MG63 (cell line): ENCODE measurements around the gene VPS16. TPM values are rescaled to one million over a fixed set of nuclear protein-coding genes. Genes with fewer than 3 reads are reported as not detected.

Experiments used
- DNase-seq: peaks from one replicate; pipeline ENCODE4 v3.0.0-alpha.2; 2020
- H3K27me3 ChIP-seq: fragments of 250-450 bp; sonication (Bioruptor Pico); 2 replicates; pipeline ENCODE4 v1.5.1; 2020; ENCODE audit warnings: mild to moderate bottlenecking, moderate library complexity
- H3K36me3 ChIP-seq: fragments of 250-450 bp; sonication (Bioruptor Pico); 2 replicates; pipeline ENCODE4 v1.5.1; 2020; ENCODE audit warnings: mild to moderate bottlenecking, moderate library complexity
- H3K4me3 ChIP-seq: fragments of 250-450 bp; sonication (Bioruptor Pico); 2 replicates; pipeline ENCODE4 v1.5.1; 2020; ENCODE audit warnings: mild to moderate bottlenecking, moderate library complexity
- H3K9me3 ChIP-seq: fragments of 250-450 bp; sonication (Bioruptor Pico); 2 replicates; pipeline ENCODE4 v1.5.1; 2020; ENCODE audit warnings: mild to moderate bottlenecking, moderate library complexity
- total RNA-seq: library from RNA; depleted of rRNA; stranded (reverse); fragments of >200 nt; shearing (Covaris generic); gene quantifications from 2 replicates; pipeline ENCODE4 v1.2.3, GENCODE V29; 2014; ENCODE audit warnings: low replicate concordance

VPS16 gene
- total RNA-seq, 1 experiment from 2014 or later: 18.5 TPM

- Histone ChIP-seq H3K27me3 (no peaks in the 10 kb centered on the region), H3K36me3 (no peaks in the 10 kb centered on the region; the same call in 1 of the 2 replicates), H3K9me3 (no peaks in the 10 kb centered on the region), H3K4me3 (peak overlapping the region; percentile 70)
- DNase-seq: peak; percentile 18
Observed at GRCh38 chr20:2872459-2873009, 32.0 kb downstream of the VPS16 start.

GRCh38 chr20:2873010-2873746 is 32.6 kb downstream of the VPS16 start, which contains the start of gene PTPRA:
PTPRA (plus strand) TSS chr20:2873481; CDS start chr20:2964278, 90,797 bp downstream.
- Histone ChIP-seq H3K9me3 (no peaks in the 10 kb centered on the region), H3K36me3 (no peaks in the 10 kb centered on the region; the same call in 1 of the 2 replicates), H3K27me3 (no peaks in the 10 kb centered on the region), H3K4me3 (peak within 1 kb of the TSS; percentile 70)
- peak; percentile 87 for DNase-seq

- Histone ChIP-seq H3K27me3 (no peaks in the 10 kb centered on the region), H3K4me3 (peak overlapping the region; percentile 70), H3K9me3 (no peaks in the 10 kb centered on the region), H3K36me3 (no peaks in the 10 kb centered on the region; the same call in 1 of the 2 replicates)
- DNase-seq: peak; percentile 31
Observed at GRCh38 chr20:2873747-2874041, 33.1 kb downstream of the VPS16 start.

GRCh38 chr20:2874456-2874855 is 33.9 kb downstream of the VPS16 start:
- H3K4me3 ChIP-seq: peak overlapping the region; percentile 70
- DNase-seq: no peak

GRCh38 chr20:2875690-2876203 is 35.2 kb downstream of the VPS16 start:
- Histone ChIP-seq H3K36me3 (no peaks in the 10 kb centered on the region; the same call in 1 of the 2 replicates), H3K4me3 (no peak overlapping the region), H3K27me3 (no peaks in the 10 kb centered on the region), H3K9me3 (no peaks in the 10 kb centered on the region)
- no peak for DNase-seq

More at GRCh38 chr20:2874456-2874855, 33.9 kb downstream of the VPS16 start:
- Histone ChIP-seq H3K27me3 (no peaks in the 10 kb centered on the region), H3K36me3 (no peaks in the 10 kb centered on the region; the same call in 1 of the 2 replicates), H3K9me3 (no peaks in the 10 kb centered on the region)

GRCh38 chr20:2878515-2878914 is 38.0 kb downstream of the VPS16 start:
- H3K36me3 ChIP-seq: no peaks in the 10 kb centered on the region; the same call in 1 of the 2 replicates

GRCh38 chr20:2879146-2879545 is 38.6 kb downstream of the VPS16 start:
- no peaks in the 10 kb centered on the region for H3K9me3 ChIP-seq
- no peaks in the 10 kb centered on the region; the same call in 1 of the 2 replicates for H3K36me3 ChIP-seq
- DNase-seq: peak; percentile 61
- H3K4me3 ChIP-seq: no peak overlapping the region
- no peaks in the 10 kb centered on the region for H3K27me3 ChIP-seq

More at GRCh38 chr20:2878515-2878914, 38.0 kb downstream of the VPS16 start:
- H3K27me3 ChIP-seq: no peaks in the 10 kb centered on the region
- H3K4me3 ChIP-seq: no peak overlapping the region
- no peak for DNase-seq
- no peaks in the 10 kb centered on the region for H3K9me3 ChIP-seq

- Histone ChIP-seq H3K4me3 (no peak overlapping the region), H3K27me3 (no peaks in the 10 kb centered on the region), H3K36me3 (no peaks in the 10 kb centered on the region; the same call in 1 of the 2 replicates), H3K9me3 (no peaks in the 10 kb centered on the region)
- no peak for DNase-seq
Observed at GRCh38 chr20:2880650-2881049, 40.1 kb downstream of the VPS16 start.

GRCh38 chr20:2883726-2884637 is 43.4 kb downstream of the VPS16 start:
- no peak for DNase-seq
- no peak overlapping the region for H3K4me3 ChIP-seq
- H3K27me3 ChIP-seq: no peaks in the 10 kb centered on the region
- H3K9me3 ChIP-seq: no peaks in the 10 kb centered on the region
- H3K36me3 ChIP-seq: no peaks in the 10 kb centered on the region

GRCh38 chr20:2887715-2888114 is 47.2 kb downstream of the VPS16 start:
- DNase-seq: no peak
- H3K4me3 ChIP-seq: no peak overlapping the region
- H3K9me3 ChIP-seq: no peaks in the 10 kb centered on the region
- no peaks in the 10 kb centered on the region for H3K36me3 ChIP-seq
- H3K27me3 ChIP-seq: no peaks in the 10 kb centered on the region

GRCh38 chr20:2888224-2888955 is 47.8 kb downstream of the VPS16 start:
- no peak for DNase-seq
- H3K9me3 ChIP-seq: no peaks in the 10 kb centered on the region
- no peak overlapping the region for H3K4me3 ChIP-seq
- H3K36me3 ChIP-seq: no peaks in the 10 kb centered on the region
- no peaks in the 10 kb centered on the region for H3K27me3 ChIP-seq

GRCh38 chr20:2889209-2889608 is 48.7 kb downstream of the VPS16 start:
- Histone ChIP-seq H3K9me3 (no peaks in the 10 kb centered on the region), H3K27me3 (no peaks in the 10 kb centered on the region), H3K4me3 (no peak overlapping the region), H3K36me3 (no peaks in the 10 kb centered on the region)
- DNase-seq: no peak

GRCh38 chr20:2889797-2890196 is 49.3 kb downstream of the VPS16 start:
- DNase-seq: no peak
- Histone ChIP-seq H3K4me3 (no peak overlapping the region), H3K36me3 (no peaks in the 10 kb centered on the region), H3K27me3 (no peaks in the 10 kb centered on the region), H3K9me3 (no peaks in the 10 kb centered on the region)

- no peak for DNase-seq
- Histone ChIP-seq H3K9me3 (no peaks in the 10 kb centered on the region), H3K36me3 (no peaks in the 10 kb centered on the region), H3K27me3 (no peaks in the 10 kb centered on the region), H3K4me3 (no peak overlapping the region)
Observed at GRCh38 chr20:2890742-2891141, 50.2 kb downstream of the VPS16 start.

- Histone ChIP-seq H3K9me3 (no peaks in the 10 kb centered on the region), H3K4me3 (no peak overlapping the region), H3K27me3 (no peaks in the 10 kb centered on the region), H3K36me3 (no peaks in the 10 kb centered on the region)
- no peak for DNase-seq
Observed at GRCh38 chr20:2891343-2891742, 50.8 kb downstream of the VPS16 start.

GRCh38 chr20:2892376-2892775 is 51.8 kb downstream of the VPS16 start:
- Histone ChIP-seq H3K4me3 (no peak overlapping the region), H3K27me3 (no peaks in the 10 kb centered on the region), H3K36me3 (no peaks in the 10 kb centered on the region), H3K9me3 (no peaks in the 10 kb centered on the region)
- no peak for DNase-seq
